Measurements from ENCODE around the gene ZNF215.
"Not testable (repeated sequence)": the region's sequence is repeated elsewhere in the genome, so short reads cannot be mapped to it uniquely, and the experiment has no call there.

The ZNF215 gene

GRCh38 chr11:6941970-6942369, 15.7 kb downstream of the ZNF215 start:
- no peak overlapping the region for H3K4me3 ChIP-seq (ENCODE audit: low read depth, low read length)
- H3K27ac ChIP-seq (ENCODE audit: low read depth, low read length): no peak overlapping the region
- no peaks in the 10 kb centered on the region for H3K4me1 ChIP-seq (ENCODE audit: control insufficient read depth, insufficient read depth, low read length)
- no peaks in the 10 kb centered on the region for H3K27me3 ChIP-seq (ENCODE audit: control insufficient read depth, insufficient read depth, low read length)
- H3K9me3 ChIP-seq (ENCODE audit: control insufficient read depth, insufficient read depth, low read depth, low read length): no peaks in the 10 kb centered on the region
- peaks cover 35% of the 10 kb centered on the region for H3K36me3 ChIP-seq (ENCODE audit: control insufficient read depth, insufficient read depth, low read length)
- no peak overlapping the region for H3K9ac ChIP-seq (ENCODE audit: low read length)

DNA sequence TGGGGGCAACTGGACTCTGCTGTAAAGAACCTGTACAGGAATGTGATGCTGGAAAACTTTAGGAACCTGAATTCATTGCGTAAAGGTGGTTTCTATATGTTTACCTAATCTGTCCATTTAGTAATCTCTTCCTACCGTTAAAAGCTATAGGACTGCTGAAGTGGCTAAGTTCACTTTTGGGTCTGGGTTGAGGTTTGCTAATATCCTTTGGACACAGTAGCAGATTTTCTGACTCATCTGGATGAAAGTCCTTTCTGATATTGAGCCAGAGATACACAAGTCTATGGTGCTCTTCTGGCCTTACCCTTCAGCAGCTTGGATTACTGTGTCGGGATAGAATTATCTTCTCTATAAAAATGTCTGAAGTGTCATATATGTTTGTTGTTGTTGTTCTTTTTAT, 16.9 kb downstream of the ZNF215 start:
- no peak overlapping the region for H3K4me3 ChIP-seq (ENCODE audit: low read depth, low read length)
- no peaks in the 10 kb centered on the region for H3K9me3 ChIP-seq (ENCODE audit: control insufficient read depth, insufficient read depth, low read depth, low read length)
- H3K27ac ChIP-seq (ENCODE audit: low read depth, low read length): no peak overlapping the region
- peaks cover 42% of the 10 kb centered on the region for H3K36me3 ChIP-seq (ENCODE audit: control insufficient read depth, insufficient read depth, low read length)
- no peaks in the 10 kb centered on the region for H3K27me3 ChIP-seq (ENCODE audit: control insufficient read depth, insufficient read depth, low read length)
- H3K4me1 ChIP-seq (ENCODE audit: control insufficient read depth, insufficient read depth, low read length): no peaks in the 10 kb centered on the region
- H3K9ac ChIP-seq (ENCODE audit: low read length): no peak overlapping the region

GRCh38 chr11:6954248-6954647, 28.0 kb downstream of the ZNF215 start:
- peaks cover 19% of the 10 kb centered on the region for H3K36me3 ChIP-seq (ENCODE audit: control insufficient read depth, insufficient read depth, low read length)
- H3K27me3 ChIP-seq (ENCODE audit: control insufficient read depth, insufficient read depth, low read length); H3K27ac ChIP-seq (ENCODE audit: low read depth, low read length); H3K4me1 ChIP-seq (ENCODE audit: control insufficient read depth, insufficient read depth, low read length); H3K4me3 ChIP-seq (ENCODE audit: low read depth, low read length); H3K9ac ChIP-seq (ENCODE audit: low read length): not testable (repeated sequence)
- H3K9me3 ChIP-seq (ENCODE audit: control insufficient read depth, insufficient read depth, low read depth, low read length): peaks cover 14% of the 10 kb centered on the region

DNA sequence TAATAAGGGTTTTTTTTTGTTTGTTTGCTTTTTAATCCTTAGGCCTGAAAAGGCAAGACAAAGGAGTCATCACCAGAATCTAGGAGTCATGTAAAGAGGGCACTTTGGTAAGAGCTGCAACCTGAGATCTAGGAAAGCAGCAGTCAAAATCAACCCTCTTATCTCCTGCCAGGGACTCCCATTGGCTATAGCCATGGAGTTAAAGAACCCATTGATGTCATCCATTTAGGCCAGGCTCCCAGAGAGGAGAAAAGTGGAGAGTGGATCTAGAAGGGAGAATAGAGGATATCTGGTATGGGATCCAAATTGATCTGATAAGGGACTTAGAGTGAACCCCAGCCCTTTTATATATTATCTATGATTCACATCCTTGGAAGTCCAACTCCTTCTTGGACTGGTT, 35.9 kb downstream of the ZNF215 start:
- Histone ChIP-seq H3K36me3 (ENCODE audit: control insufficient read depth, insufficient read depth, low read length) (no peaks in the 10 kb centered on the region), H3K4me1 (ENCODE audit: control insufficient read depth, insufficient read depth, low read length) (no peaks in the 10 kb centered on the region), H3K9ac (ENCODE audit: low read length) (no peak overlapping the region), H3K27me3 (ENCODE audit: control insufficient read depth, insufficient read depth, low read length) (no peaks in the 10 kb centered on the region), H3K27ac (ENCODE audit: low read depth, low read length) (no peak overlapping the region), H3K9me3 (ENCODE audit: control insufficient read depth, insufficient read depth, low read depth, low read length) (no peaks in the 10 kb centered on the region), H3K4me3 (ENCODE audit: low read depth, low read length) (no peak overlapping the region)

GRCh38 chr11:6962673-6963072, 36.4 kb downstream of the ZNF215 start:
- Histone ChIP-seq H3K9me3 (ENCODE audit: control insufficient read depth, insufficient read depth, low read depth, low read length) (no peaks in the 10 kb centered on the region), H3K4me1 (ENCODE audit: control insufficient read depth, insufficient read depth, low read length) (no peaks in the 10 kb centered on the region)

GRCh38 chr11:6968816-6969215, 42.6 kb downstream of the ZNF215 start:
- no peak overlapping the region for H3K9ac ChIP-seq (ENCODE audit: low read length)
- H3K27me3 ChIP-seq (ENCODE audit: control insufficient read depth, insufficient read depth, low read length): no peaks in the 10 kb centered on the region
- no peaks in the 10 kb centered on the region for H3K36me3 ChIP-seq (ENCODE audit: control insufficient read depth, insufficient read depth, low read length)
- no peaks in the 10 kb centered on the region for H3K9me3 ChIP-seq (ENCODE audit: control insufficient read depth, insufficient read depth, low read depth, low read length)
- no peak overlapping the region for H3K4me3 ChIP-seq (ENCODE audit: low read depth, low read length)
- no peak overlapping the region for H3K27ac ChIP-seq (ENCODE audit: low read depth, low read length)
- no peaks in the 10 kb centered on the region for H3K4me1 ChIP-seq (ENCODE audit: control insufficient read depth, insufficient read depth, low read length)

More at GRCh38 chr11:6962673-6963072, 36.4 kb downstream of the ZNF215 start:
- Histone ChIP-seq H3K27me3 (ENCODE audit: control insufficient read depth, insufficient read depth, low read length) (no peaks in the 10 kb centered on the region), H3K9ac (ENCODE audit: low read length) (no peak overlapping the region), H3K36me3 (ENCODE audit: control insufficient read depth, insufficient read depth, low read length) (no peaks in the 10 kb centered on the region), H3K27ac (ENCODE audit: low read depth, low read length) (no peak overlapping the region), H3K4me3 (ENCODE audit: low read depth, low read length) (no peak overlapping the region)

- H3K27ac ChIP-seq (ENCODE audit: low read depth, low read length); H3K4me1 ChIP-seq (ENCODE audit: control insufficient read depth, insufficient read depth, low read length); H3K36me3 ChIP-seq (ENCODE audit: control insufficient read depth, insufficient read depth, low read length); H3K27me3 ChIP-seq (ENCODE audit: control insufficient read depth, insufficient read depth, low read length); H3K9ac ChIP-seq (ENCODE audit: low read length); H3K4me3 ChIP-seq (ENCODE audit: low read depth, low read length); H3K9me3 ChIP-seq (ENCODE audit: control insufficient read depth, insufficient read depth, low read depth, low read length): not testable (repeated sequence)
These were observed 43.6 kb downstream of the ZNF215 start for GRCh38 chr11:6969854-6970253.

DNA sequence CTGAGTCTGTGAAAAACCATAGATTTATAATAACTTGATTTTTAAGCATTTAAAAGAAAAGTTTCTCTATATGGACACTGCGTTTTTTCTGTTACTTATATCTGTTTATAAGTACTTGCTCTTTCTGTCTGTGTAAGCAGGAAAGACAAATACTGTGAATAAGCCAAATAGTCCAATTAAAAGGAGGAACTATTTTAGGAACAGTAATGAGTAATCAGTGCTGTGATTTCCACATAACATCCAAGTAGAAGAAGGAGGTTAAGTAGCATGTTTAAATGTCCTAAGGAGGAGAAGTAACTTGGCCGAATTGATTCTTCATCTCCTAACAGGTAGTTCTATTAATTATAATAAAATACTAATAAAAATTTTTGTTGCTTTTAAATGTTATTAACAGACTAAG, 53.1 kb downstream of the ZNF215 start:
- Histone ChIP-seq H3K27me3 (ENCODE audit: control insufficient read depth, insufficient read depth, low read length) (no peaks in the 10 kb centered on the region), H3K9ac (ENCODE audit: low read length) (no peak overlapping the region), H3K27ac (ENCODE audit: low read depth, low read length) (no peak overlapping the region), H3K36me3 (ENCODE audit: control insufficient read depth, insufficient read depth, low read length) (no peaks in the 10 kb centered on the region), H3K9me3 (ENCODE audit: control insufficient read depth, insufficient read depth, low read depth, low read length) (no peaks in the 10 kb centered on the region), H3K4me3 (ENCODE audit: low read depth, low read length) (no peak overlapping the region), H3K4me1 (ENCODE audit: control insufficient read depth, insufficient read depth, low read length) (no peaks in the 10 kb centered on the region)

GRCh38 chr11:6986487-6986886, 60.3 kb downstream of the ZNF215 start:
- no peak overlapping the region for H3K4me3 ChIP-seq (ENCODE audit: low read depth, low read length)
- H3K36me3 ChIP-seq (ENCODE audit: control insufficient read depth, insufficient read depth, low read length): no peaks in the 10 kb centered on the region
- no peak overlapping the region for H3K9ac ChIP-seq (ENCODE audit: low read length)
- no peaks in the 10 kb centered on the region for H3K9me3 ChIP-seq (ENCODE audit: control insufficient read depth, insufficient read depth, low read depth, low read length)
- no peak overlapping the region for H3K27ac ChIP-seq (ENCODE audit: low read depth, low read length)
- H3K27me3 ChIP-seq (ENCODE audit: control insufficient read depth, insufficient read depth, low read length): no peaks in the 10 kb centered on the region
- H3K4me1 ChIP-seq (ENCODE audit: control insufficient read depth, insufficient read depth, low read length): no peaks in the 10 kb centered on the region

- H3K27me3 ChIP-seq (ENCODE audit: control insufficient read depth, insufficient read depth, low read length): no peaks in the 10 kb centered on the region
- H3K36me3 ChIP-seq (ENCODE audit: control insufficient read depth, insufficient read depth, low read length): no peaks in the 10 kb centered on the region
- no peak overlapping the region for H3K4me3 ChIP-seq (ENCODE audit: low read depth, low read length)
- no peak overlapping the region for H3K9ac ChIP-seq (ENCODE audit: low read length)
- H3K27ac ChIP-seq (ENCODE audit: low read depth, low read length): no peak overlapping the region
- no peaks in the 10 kb centered on the region for H3K9me3 ChIP-seq (ENCODE audit: control insufficient read depth, insufficient read depth, low read depth, low read length)
- no peaks in the 10 kb centered on the region for H3K4me1 ChIP-seq (ENCODE audit: control insufficient read depth, insufficient read depth, low read length)
These were observed 62.3 kb downstream of the ZNF215 start for GRCh38 chr11:6988506-6988905.

- Histone ChIP-seq H3K4me3 (ENCODE audit: low read depth, low read length) (no peak overlapping the region), H3K27ac (ENCODE audit: low read depth, low read length) (no peak overlapping the region), H3K9ac (ENCODE audit: low read length) (no peak overlapping the region), H3K36me3 (ENCODE audit: control insufficient read depth, insufficient read depth, low read length) (no peaks in the 10 kb centered on the region), H3K4me1 (ENCODE audit: control insufficient read depth, insufficient read depth, low read length) (no peaks in the 10 kb centered on the region), H3K27me3 (ENCODE audit: control insufficient read depth, insufficient read depth, low read length) (no peaks in the 10 kb centered on the region), H3K9me3 (ENCODE audit: control insufficient read depth, insufficient read depth, low read depth, low read length) (no peaks in the 10 kb centered on the region)
These were observed 65.0 kb downstream of the ZNF215 start for GRCh38 chr11:6991227-6991626.

DNA sequence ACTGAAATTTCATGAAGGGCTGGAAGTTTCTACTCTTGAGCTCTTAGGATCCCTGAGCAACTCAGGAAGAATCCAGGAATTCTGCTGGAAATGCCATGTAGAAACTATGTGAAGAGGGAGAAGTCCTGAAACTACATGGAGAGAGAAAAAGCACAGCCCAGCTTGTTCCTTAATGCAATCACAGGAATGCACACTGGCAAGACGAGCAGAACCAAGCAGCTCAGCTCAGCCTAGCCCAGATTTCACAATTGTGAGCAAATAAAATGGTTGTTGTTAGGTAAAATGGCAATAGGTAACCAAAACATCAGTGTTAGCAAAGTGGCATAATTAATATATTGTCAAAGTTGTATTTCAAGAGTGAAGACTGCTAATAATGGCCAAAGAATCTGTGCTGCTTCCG, 65.8 kb downstream of the ZNF215 start:
- Histone ChIP-seq H3K9ac (ENCODE audit: low read length) (no peak overlapping the region), H3K27ac (ENCODE audit: low read depth, low read length) (no peak overlapping the region)

More for the DNA sequence above, 65.8 kb downstream of the ZNF215 start:
- H3K27me3 ChIP-seq (ENCODE audit: control insufficient read depth, insufficient read depth, low read length): no peaks in the 10 kb centered on the region
- H3K9me3 ChIP-seq (ENCODE audit: control insufficient read depth, insufficient read depth, low read depth, low read length): no peaks in the 10 kb centered on the region
- H3K4me1 ChIP-seq (ENCODE audit: control insufficient read depth, insufficient read depth, low read length): no peaks in the 10 kb centered on the region
- no peaks in the 10 kb centered on the region for H3K36me3 ChIP-seq (ENCODE audit: control insufficient read depth, insufficient read depth, low read length)
- no peak overlapping the region for H3K4me3 ChIP-seq (ENCODE audit: low read depth, low read length)
